H1 (cell line): ENCODE data around the gene TCERG1L. TPM values are rescaled to one million over a fixed set of nuclear protein-coding genes. Genes with fewer than 3 reads are reported as not detected.
A peak's percentile ranks its signal among the peaks of the same experiment; 100 is the strongest.

ENCODE experiments used
- CTCF ChIA-PET: fragments of 300-600 bp; sonication (Branson Sonifier 250); formaldehyde crosslinking; loops from one replicate; lab custom pipeline; 2021; ENCODE audit not compliant: partially characterized antibody; lab: Charles Lee
- POLR2A ChIA-PET: fragments of 300-600 bp; sonication (Branson Sonifier 250); formaldehyde crosslinking; loops from one replicate; lab custom pipeline; 2021; ENCODE audit warnings: inconsistent platforms; ENCODE audit not compliant: partially characterized antibody; lab: Charles Lee
- DNase-seq, 2 experiments: peaks; one replicate each; pipeline versions ENCODE4 v3.0.0 to v3.0.0-alpha.2; 2010 to 2022; ENCODE audit warnings: low spot score in 2 of 2, low read depth in 1 of 2, mixed read lengths in 1 of 2
- FAIRE-seq: peaks from 2 replicates; lab custom pipeline; 2011; peaks lifted over from hg19 to GRCh38; lab: Jason Lieb, UNC
- H2AFZ ChIP-seq: 2 replicates; pipeline ENCODE4 v1.8.1; 2012; ENCODE audit warnings: low read length, inconsistent platforms
- H2AK5ac ChIP-seq: 2 replicates; pipeline ENCODE4 v1.6.1; 2013; ENCODE audit warnings: low read depth, low read length
- H2BK120ac ChIP-seq: replicated peaks from 2 replicates; pipeline ENCODE3; 2013; ENCODE audit warnings: low read depth, low read length, inconsistent platforms
- H2BK12ac ChIP-seq: 2 replicates; pipeline ENCODE4 v1.6.1; 2013; ENCODE audit warnings: low read depth, low read length
- H2BK15ac ChIP-seq: 2 replicates; pipeline ENCODE4 v1.6.1; 2013; ENCODE audit warnings: low read length
- H2BK20ac ChIP-seq: 2 replicates; pipeline ENCODE4 v1.6.1; 2013; ENCODE audit warnings: low read length
- H2BK5ac ChIP-seq: 2 replicates; pipeline ENCODE4 v1.6.1; 2013; ENCODE audit warnings: low read depth, low read length
- H3K14ac ChIP-seq: 2 replicates; pipeline ENCODE4 v1.6.1; 2013; ENCODE audit warnings: inconsistent platforms; ENCODE audit not compliant: insufficient read length
- H3K18ac ChIP-seq: 2 replicates; pipeline ENCODE4 v1.6.1; 2013; ENCODE audit warnings: low read length; ENCODE audit errors: extremely low read depth
- H3K23ac ChIP-seq: 2 replicates; pipeline ENCODE4 v1.6.1; 2013; ENCODE audit warnings: inconsistent platforms; ENCODE audit not compliant: insufficient read length
- H3K23me2 ChIP-seq: 2 replicates; pipeline ENCODE4 v1.6.1; 2013; ENCODE audit warnings: low read depth, low read length
- H3K27ac ChIP-seq: 2 replicates; pipeline ENCODE4 v1.6.1; 2011; ENCODE audit warnings: low read depth, low read length, inconsistent platforms
- H3K27me3 ChIP-seq, 4 experiments: replicated peaks in 1 of 4; 1 replicate in 1 of 4; 2 replicates in 3 of 4; pipeline versions ENCODE4 v1.6.1 to v1.8.1; 2011 to 2013; ENCODE audit warnings: low read length in 3 of 4, mild to moderate bottlenecking in 3 of 4, inconsistent platforms in 2 of 4, mixed read lengths in 2 of 4, moderate library complexity in 1 of 4; ENCODE audit not compliant: control insufficient read depth in 3 of 4, insufficient read depth in 3 of 4; ENCODE audit errors: extremely low read depth in 1 of 4
- H3K36me3 ChIP-seq, 4 experiments: 2 replicates each; pipeline versions ENCODE4 v1.6.1 to v1.8.1; 2011 to 2013; ENCODE audit warnings: mild to moderate bottlenecking in 4 of 4, low read length in 3 of 4, moderate library complexity in 2 of 4, control low read depth in 1 of 4, inconsistent platforms in 1 of 4; ENCODE audit not compliant: insufficient read depth in 4 of 4, control insufficient read depth in 2 of 4
- H3K4ac ChIP-seq: replicated peaks from 2 replicates; pipeline ENCODE3; 2013; ENCODE audit warnings: low read length, low read depth, mixed read lengths, inconsistent platforms; ENCODE audit not compliant: insufficient read length
- H3K4me1 ChIP-seq, 4 experiments: replicated peaks in 1 of 4; 1 replicate in 1 of 4; 2 replicates in 3 of 4; pipeline versions ENCODE4 v1.6.1 to v1.8.1; 2011 to 2013; ENCODE audit warnings: low read length in 3 of 4, inconsistent platforms in 2 of 4, mixed read lengths in 1 of 4; ENCODE audit not compliant: insufficient read depth in 4 of 4, control insufficient read depth in 3 of 4
- H3K4me2 ChIP-seq, 2 experiments: 2 replicates each; pipeline versions ENCODE4 v1.6.1 to v1.8.1; 2011 to 2013; ENCODE audit warnings: low read depth in 2 of 2, low read length in 2 of 2, control low read depth in 1 of 2, inconsistent platforms in 1 of 2, mild to moderate bottlenecking in 1 of 2; ENCODE audit not compliant: insufficient read depth in 1 of 2
- H3K4me3 ChIP-seq, 4 experiments: fragments of 200-600, 300-600 bp in 1 of 4; sonication (generic), shearing (Covaris generic), sonication (Bioruptor Twin) in 1 of 4; 2 replicates each; pipeline versions ENCODE4 v1.5.1 to v1.8.1; 2011 to 2016; ENCODE audit warnings: low read length in 4 of 4, low read depth in 3 of 4, control low read depth in 2 of 4, inconsistent platforms in 2 of 4, mild to moderate bottlenecking in 2 of 4, mixed read lengths in 1 of 4, moderate library complexity in 1 of 4; ENCODE audit not compliant: insufficient read depth in 2 of 4; ENCODE audit errors: extremely low read depth in 1 of 4
- H3K56ac ChIP-seq: replicated peaks from 2 replicates; pipeline ENCODE3; 2013; ENCODE audit warnings: low read depth, mild to moderate bottlenecking, mixed read lengths, low read length, inconsistent platforms; ENCODE audit not compliant: insufficient read length
- H3K79me1 ChIP-seq: 2 replicates; pipeline ENCODE4 v1.6.1; 2013; ENCODE audit warnings: low read depth, low read length, control low read depth
- H3K79me2 ChIP-seq, 2 experiments: 2 replicates each; pipeline versions ENCODE4 v1.6.1 to v1.8.1; 2012 to 2013; ENCODE audit warnings: low read length in 2 of 2, mild to moderate bottlenecking in 2 of 2, inconsistent platforms in 1 of 2; ENCODE audit not compliant: insufficient read depth in 2 of 2, control insufficient read depth in 1 of 2
- H3K9ac ChIP-seq, 4 experiments: replicated peaks in 1 of 4; 1 replicate in 1 of 4; 2 replicates in 3 of 4; pipeline versions ENCODE4 v1.6.1 to v1.8.1; 2011 to 2013; ENCODE audit warnings: low read depth in 3 of 4, low read length in 3 of 4, control low read depth in 2 of 4, mild to moderate bottlenecking in 2 of 4, moderate library complexity in 2 of 4, inconsistent platforms in 1 of 4; ENCODE audit errors: extremely low read depth in 1 of 4
- H3K9me3 ChIP-seq, 2 experiments: 2 replicates each; pipeline versions ENCODE4 v1.6.1 to v1.8.1; 2012 to 2013; ENCODE audit warnings: mild to moderate bottlenecking in 2 of 2, moderate library complexity in 2 of 2, control low read depth in 1 of 2, inconsistent platforms in 1 of 2, low read depth in 1 of 2, low read length in 1 of 2, mixed read lengths in 1 of 2; ENCODE audit not compliant: insufficient read depth in 2 of 2
- H4K20me1 ChIP-seq, 2 experiments: replicated peaks in 1 of 2; 2 replicates each; pipeline versions ENCODE3 to v1.8.1; 2011 to 2013; ENCODE audit warnings: inconsistent platforms in 2 of 2, low read length in 2 of 2, mild to moderate bottlenecking in 1 of 2; ENCODE audit not compliant: insufficient read depth in 2 of 2, control insufficient read depth in 1 of 2
- H4K5ac ChIP-seq: 2 replicates; pipeline ENCODE4 v1.6.1; 2013; ENCODE audit warnings: low read length, low read depth, mixed read lengths, inconsistent platforms; ENCODE audit not compliant: insufficient read length
- H4K8ac ChIP-seq: 2 replicates; pipeline ENCODE4 v1.8.0; 2013; ENCODE audit warnings: mild to moderate bottlenecking, moderate library complexity, low read length, inconsistent platforms; ENCODE audit not compliant: insufficient read depth; ENCODE audit errors: extremely low read depth
- H4K91ac ChIP-seq: replicated peaks from 2 replicates; pipeline ENCODE3; 2013; ENCODE audit warnings: low read length, mixed read lengths, inconsistent platforms; ENCODE audit not compliant: insufficient read length
- CBX8 ChIP-seq: fragments of 300-800, 300-1000 bp; sonication (generic); IDR thresholded peaks from 2 replicates; pipeline ENCODE4 v1.7.1; 2016; ENCODE audit warnings: low read depth, low read length, borderline replicate concordance
- SUZ12 ChIP-seq: fragments of 200-600 bp; sonication (generic); IDR thresholded peaks from 2 replicates; pipeline ENCODE4 v1.6.1; 2012; ENCODE audit warnings: mild to moderate bottlenecking, inconsistent platforms, low read length, moderate library complexity, mixed read lengths
- TAF7 ChIP-seq: optimal IDR thresholded peaks from 2 replicates; pipeline ENCODE3; 2011; ENCODE audit warnings: low read depth, mild to moderate bottlenecking, inconsistent platforms, low read length, moderate library complexity, borderline replicate concordance
- TCF12 ChIP-seq: IDR thresholded peaks from 2 replicates; pipeline ENCODE4 v1.6.1; 2011; ENCODE audit warnings: low read depth, mild to moderate bottlenecking, low read length
- YY1 ChIP-seq: IDR thresholded peaks from 2 replicates; pipeline ENCODE4 v1.6.1; 2011; ENCODE audit warnings: low read depth, mild to moderate bottlenecking, low read length
- WGBS, 2 experiments: shearing (Covaris generic) in 1 of 2; methylation state at CpG; one replicate each; pipeline versions ENCODE4 v1.1.6 to v1.1.7; 2013 to 2015; ENCODE audit warnings: low lambda C conversion rate in 2 of 2, mixed read lengths in 2 of 2, inconsistent platforms in 1 of 2, low coverage in 1 of 2, missing lambda C conversion rate in 1 of 2; ENCODE audit not compliant: insufficient replicate concordance in 2 of 2, insufficient coverage in 1 of 2, insufficient read length in 1 of 2; ENCODE audit errors: extremely low coverage in 1 of 2, missing lambda C conversion rate in 1 of 2; 5-methylcytosine and 5-hydroxymethylcytosine counted together
- polyA plus RNA-seq, 7 experiments: library from polyadenylated mRNA; depleted of rRNA in 3 of 7; stranded (reverse) in 5 of 7; unstranded in 2 of 7; fragments of >200 nt in 5 of 7; fragments of 200-250 nt in 2 of 7; gene quantifications; 1 replicate in 5 of 7; 2 replicates in 1 of 7; 4 replicates in 1 of 7; pipeline versions ENCODE4 v1.2.1 to v1.2.3, GENCODE V29; 2011 to 2013; ENCODE audit warnings: missing spikeins in 2 of 7, mixed read lengths in 2 of 7
- total RNA-seq: library from RNA; stranded (reverse); fragmentation: NEBNext Ultra II Directional; extraction: Animal tissue kit (Norgen Biotek cat#: 25700); gene quantifications from 2 replicates; pipeline ENCODE4 v1.2.1, GENCODE V29; 2021

The TCERG1L gene
- total and polyA plus RNA-seq, 2 of the 8 experiments (the other 6 are each of a cell fraction or from before 2014, with no cell fraction given), result 3.9 to 6.9 TPM

- peak; percentile 59; the same call in 1 of the 2 replicates for TF ChIP-seq YY1
- TF ChIP-seq CBX8, result no peak
- no peak for TF ChIP-seq TCF12
- no peak for TF ChIP-seq TAF7
- TF ChIP-seq SUZ12, result no peak
- Histone ChIP-seq H3K4me2 (no peak overlapping the region), H3K14ac (no peak overlapping the region), H4K5ac (no peak overlapping the region), H3K56ac (no peak overlapping the region), H3K23me2 (no peaks in the 10 kb centered on the region), H3K36me3 (no peaks in the 10 kb centered on the region), H3K79me2 (no peaks in the 10 kb centered on the region), H2BK15ac (no peak overlapping the region), H3K79me1 (no peaks in the 10 kb centered on the region; the same call in 1 of the 2 replicates), H2AK5ac (no peak overlapping the region), H2BK120ac (no peak overlapping the region), H3K18ac (no peak overlapping the region), H2BK12ac (no peak overlapping the region), H3K9me3 (no peaks in the 10 kb centered on the region; a peak in 2 of 4 replicates), H4K20me1 (peaks cover 0 to 3% of the 10 kb centered on the region in 2 experiments), H2BK5ac (no peak overlapping the region), H4K8ac (no peak overlapping the region), H2AFZ (no peak overlapping the region), H3K9ac (no peak overlapping the region), H2BK20ac (no peak overlapping the region), H4K91ac (no peak overlapping the region), H3K4ac (no peak overlapping the region), H3K4me3 (no peak overlapping the region), H3K4me1 (peaks cover 0 to 13% (median 5%) of the 10 kb centered on the region in 4 experiments; a peak in 3 of 7 replicates), H3K27ac (no peak overlapping the region), H3K27me3 (no peaks in the 10 kb centered on the region), H3K23ac (no peak overlapping the region)
- ChIA-PET POLR2A (no interaction called here), CTCF (interaction anchor here (0.9 kb wide), 2 partner anchors 10 to 149 kb away, joined by 3 read pairs; no protein-coding TSS in a partner anchor)
- FAIRE-seq (no peak), DNase-seq (no peak)
- WGBS, 2 experiments, result 78% methylated on average over 7 of the region's 7 CpGs; no CpG with 5 or more reads in 1 of the 2 experiments
Observed at GRCh38 chr10:131233611-131234258, 77.8 kb downstream of the TCERG1L start.
